Ascending aorta (tissue), 2 donors: ENCODE results near the gene GNB1L. TPM values are rescaled to one million over a fixed set of nuclear protein-coding genes. Genes with fewer than 3 reads are reported as not detected.
"Not testable (repeated sequence)": the region's sequence is repeated elsewhere in the genome, so short reads cannot be mapped to it uniquely, and the experiment has no call there.

Experiments
- DNase-seq, 2 donors: peaks; one replicate each; pipeline ENCODE4 v3.0.0-alpha.2; 2019; ENCODE audit warnings: low spot score in 2 of 2
- H3K27ac ChIP-seq, 2 donors: fragments of 200-600 bp; sonication (generic); one replicate each; pipeline ENCODE4 v1.5.1; 2016 to 2017; ENCODE audit warnings: mild to moderate bottlenecking in 1 of 2
- H3K27me3 ChIP-seq: fragments of 200-600 bp; sonication (generic); one replicate; pipeline ENCODE4 v1.5.1; 2017
- H3K36me3 ChIP-seq, 2 donors: fragments of 200-600 bp; sonication (generic); one replicate each; pipeline ENCODE4 v1.5.1; 2016
- H3K4me1 ChIP-seq, 2 donors: fragments of 200-600 bp; sonication (generic); one replicate each; pipeline ENCODE4 v1.5.1; 2016 to 2017; ENCODE audit warnings: mild to moderate bottlenecking in 1 of 2
- H3K4me3 ChIP-seq, 2 donors: fragments of 200-600 bp; sonication (generic); one replicate each; pipeline ENCODE4 v1.5.1; 2016 to 2017; ENCODE audit warnings: mild to moderate bottlenecking in 1 of 2
- H3K9me3 ChIP-seq, 2 donors: fragments of 200-600 bp; sonication (generic); one replicate each; pipeline ENCODE4 v1.5.1; 2016
- intact Hi-C: fragments of 100-400 bp; cut with DNase I; formaldehyde crosslinking; loops from one replicate; pipeline ENCODE4 v1.15.1; 2023
- total RNA-seq: library from RNA; depleted of rRNA; stranded (reverse); fragments of >200 nt; gene quantifications from one replicate; pipeline ENCODE4 v1.1.0, GENCODE V29; 2016
- TF ChIP-seq, protein P1 (sequence below), 3 experiments: fragments of 200-600 bp in 2 of 3; fragments of 450-650 bp in 1 of 3; sonication (generic) in 2 of 3; IDR thresholded peaks; one replicate each; pipeline ENCODE4 v1.5.1; 2016 to 2019; ENCODE audit warnings: antibody characterized with exemption in 3 of 3, mild to moderate bottlenecking in 1 of 3, moderate library complexity in 1 of 3

Gene GNB1L
- total RNA-seq, 1 donor from 2014 or later: 7.9 TPM

- peaks cover 9 to 11% of the 10 kb centered on the region in 2 donors for H3K36me3 ChIP-seq
- no peak for DNase-seq
- H3K9me3 ChIP-seq: no peaks in the 10 kb centered on the region
- TF ChIP-seq, protein P1, sequence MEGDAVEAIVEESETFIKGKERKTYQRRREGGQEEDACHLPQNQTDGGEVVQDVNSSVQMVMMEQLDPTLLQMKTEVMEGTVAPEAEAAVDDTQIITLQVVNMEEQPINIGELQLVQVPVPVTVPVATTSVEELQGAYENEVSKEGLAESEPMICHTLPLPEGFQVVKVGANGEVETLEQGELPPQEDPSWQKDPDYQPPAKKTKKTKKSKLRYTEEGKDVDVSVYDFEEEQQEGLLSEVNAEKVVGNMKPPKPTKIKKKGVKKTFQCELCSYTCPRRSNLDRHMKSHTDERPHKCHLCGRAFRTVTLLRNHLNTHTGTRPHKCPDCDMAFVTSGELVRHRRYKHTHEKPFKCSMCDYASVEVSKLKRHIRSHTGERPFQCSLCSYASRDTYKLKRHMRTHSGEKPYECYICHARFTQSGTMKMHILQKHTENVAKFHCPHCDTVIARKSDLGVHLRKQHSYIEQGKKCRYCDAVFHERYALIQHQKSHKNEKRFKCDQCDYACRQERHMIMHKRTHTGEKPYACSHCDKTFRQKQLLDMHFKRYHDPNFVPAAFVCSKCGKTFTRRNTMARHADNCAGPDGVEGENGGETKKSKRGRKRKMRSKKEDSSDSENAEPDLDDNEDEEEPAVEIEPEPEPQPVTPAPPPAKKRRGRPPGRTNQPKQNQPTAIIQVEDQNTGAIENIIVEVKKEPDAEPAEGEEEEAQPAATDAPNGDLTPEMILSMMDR (IDR thresholded peaks at IDR 0.05): no peak
- H3K4me1 ChIP-seq: peaks cover under 1 to 3% of the 10 kb centered on the region in 2 donors
- intact Hi-C loops: loop anchor here (5.0 kb wide), 1 partner anchor 134 kb away; no protein-coding TSS in a partner anchor
- H3K4me3 ChIP-seq: no peak overlapping the region
- no peak overlapping the region for H3K27ac ChIP-seq
- H3K27me3 ChIP-seq: no peaks in the 10 kb centered on the region
These were observed 32.1 kb upstream of the GNB1L start for GRCh38 chr22:19886605-19887255.

GRCh38 chr22:19885841-19886592 is 31.3 kb upstream of the GNB1L start:
- Histone ChIP-seq H3K36me3 (peaks cover 4 to 11% of the 10 kb centered on the region in 2 donors), H3K27ac (no peak overlapping the region), H3K4me1 (peaks cover 4 to 9% of the 10 kb centered on the region in 2 donors), H3K27me3 (no peaks in the 10 kb centered on the region), H3K4me3 (no peak overlapping the region), H3K9me3 (no peaks in the 10 kb centered on the region)
- DNase-seq: no peak
- TF ChIP-seq, protein P1 (IDR thresholded peaks at IDR 0.05): no peak
- intact Hi-C loops: loop anchor here (5.0 kb wide), 1 partner anchor 134 kb away; no protein-coding TSS in a partner anchor

GRCh38 chr22:19884954-19885751 is 30.5 kb upstream of the GNB1L start:
- Histone ChIP-seq H3K27ac (no peak overlapping the region), H3K9me3 (no peaks in the 10 kb centered on the region), H3K4me3 (no peak overlapping the region), H3K4me1 (peaks cover 4 to 12% of the 10 kb centered on the region in 2 donors), H3K27me3 (no peaks in the 10 kb centered on the region), H3K36me3 (peaks cover 4 to 11% of the 10 kb centered on the region in 2 donors)
- TF ChIP-seq, protein P1 (IDR thresholded peaks at IDR 0.05): no peak
- intact Hi-C loops: loop anchor here (5.0 kb wide), 1 partner anchor 133 kb away; no protein-coding TSS in a partner anchor
- no peak for DNase-seq

GRCh38 chr22:19884161-19884953 is 29.7 kb upstream of the GNB1L start:
- TF ChIP-seq, protein P1 (IDR thresholded peaks at IDR 0.05): no peak
- H3K9me3 ChIP-seq: no peaks in the 10 kb centered on the region
- H3K4me1 ChIP-seq: peaks cover 4 to 12% of the 10 kb centered on the region in 2 donors
- H3K27ac ChIP-seq: no peak overlapping the region
- no peak overlapping the region for H3K4me3 ChIP-seq
- intact Hi-C loops: no loop called here
- peaks cover 4 to 15% of the 10 kb centered on the region in 2 donors for H3K36me3 ChIP-seq
- peak in 1 of 2 donors; percentile 60 for DNase-seq
- H3K27me3 ChIP-seq: no peaks in the 10 kb centered on the region

GRCh38 chr22:19883446-19883845 is 28.8 kb upstream of the GNB1L start:
- peaks cover 4 to 12% of the 10 kb centered on the region in 2 donors for H3K4me1 ChIP-seq
- intact Hi-C loops: not testable (repeated sequence)

More at GRCh38 chr22:19883446-19883845, 28.8 kb upstream of the GNB1L start:
- H3K4me3 ChIP-seq, H3K27me3 ChIP-seq, H3K27ac ChIP-seq, H3K9me3 ChIP-seq: not testable (repeated sequence)
- peak in 1 of 2 donors; percentile 44 for DNase-seq
- H3K36me3 ChIP-seq: peaks cover 4 to 12% of the 10 kb centered on the region in 2 donors
